HL-60 (cell line): ENCODE data around the gene DHRS7C.

ENCODE experiments used
- GABPA ChIP-seq: IDR thresholded peaks from 2 replicates; pipeline ENCODE4 v1.6.1; 2012; ENCODE audit warnings: low read depth
- POLR2AphosphoS5 ChIP-seq: IDR thresholded peaks from 2 replicates; pipeline ENCODE4 v1.6.1; 2012; ENCODE audit warnings: low read depth
- TF ChIP-seq, protein P1 (sequence below): IDR thresholded peaks from one replicate; pipeline ENCODE4 v1.5.1; 2011; ENCODE audit warnings: low read length, control low read depth, inconsistent platforms; ENCODE audit not compliant: insufficient read depth
- TF ChIP-seq, protein P2 (sequence below): IDR thresholded peaks from 2 replicates; pipeline ENCODE4 v1.6.1; 2012; ENCODE audit warnings: low read depth; ENCODE audit not compliant: insufficient replicate concordance

GRCh38 chr17:9725575-9725974 lies 65.8 kb downstream of the DHRS7C start:
- TF ChIP-seq, protein P1, sequence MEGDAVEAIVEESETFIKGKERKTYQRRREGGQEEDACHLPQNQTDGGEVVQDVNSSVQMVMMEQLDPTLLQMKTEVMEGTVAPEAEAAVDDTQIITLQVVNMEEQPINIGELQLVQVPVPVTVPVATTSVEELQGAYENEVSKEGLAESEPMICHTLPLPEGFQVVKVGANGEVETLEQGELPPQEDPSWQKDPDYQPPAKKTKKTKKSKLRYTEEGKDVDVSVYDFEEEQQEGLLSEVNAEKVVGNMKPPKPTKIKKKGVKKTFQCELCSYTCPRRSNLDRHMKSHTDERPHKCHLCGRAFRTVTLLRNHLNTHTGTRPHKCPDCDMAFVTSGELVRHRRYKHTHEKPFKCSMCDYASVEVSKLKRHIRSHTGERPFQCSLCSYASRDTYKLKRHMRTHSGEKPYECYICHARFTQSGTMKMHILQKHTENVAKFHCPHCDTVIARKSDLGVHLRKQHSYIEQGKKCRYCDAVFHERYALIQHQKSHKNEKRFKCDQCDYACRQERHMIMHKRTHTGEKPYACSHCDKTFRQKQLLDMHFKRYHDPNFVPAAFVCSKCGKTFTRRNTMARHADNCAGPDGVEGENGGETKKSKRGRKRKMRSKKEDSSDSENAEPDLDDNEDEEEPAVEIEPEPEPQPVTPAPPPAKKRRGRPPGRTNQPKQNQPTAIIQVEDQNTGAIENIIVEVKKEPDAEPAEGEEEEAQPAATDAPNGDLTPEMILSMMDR: no peak
- TF ChIP-seq POLR2AphosphoS5: no peak
- TF ChIP-seq, protein P2, sequence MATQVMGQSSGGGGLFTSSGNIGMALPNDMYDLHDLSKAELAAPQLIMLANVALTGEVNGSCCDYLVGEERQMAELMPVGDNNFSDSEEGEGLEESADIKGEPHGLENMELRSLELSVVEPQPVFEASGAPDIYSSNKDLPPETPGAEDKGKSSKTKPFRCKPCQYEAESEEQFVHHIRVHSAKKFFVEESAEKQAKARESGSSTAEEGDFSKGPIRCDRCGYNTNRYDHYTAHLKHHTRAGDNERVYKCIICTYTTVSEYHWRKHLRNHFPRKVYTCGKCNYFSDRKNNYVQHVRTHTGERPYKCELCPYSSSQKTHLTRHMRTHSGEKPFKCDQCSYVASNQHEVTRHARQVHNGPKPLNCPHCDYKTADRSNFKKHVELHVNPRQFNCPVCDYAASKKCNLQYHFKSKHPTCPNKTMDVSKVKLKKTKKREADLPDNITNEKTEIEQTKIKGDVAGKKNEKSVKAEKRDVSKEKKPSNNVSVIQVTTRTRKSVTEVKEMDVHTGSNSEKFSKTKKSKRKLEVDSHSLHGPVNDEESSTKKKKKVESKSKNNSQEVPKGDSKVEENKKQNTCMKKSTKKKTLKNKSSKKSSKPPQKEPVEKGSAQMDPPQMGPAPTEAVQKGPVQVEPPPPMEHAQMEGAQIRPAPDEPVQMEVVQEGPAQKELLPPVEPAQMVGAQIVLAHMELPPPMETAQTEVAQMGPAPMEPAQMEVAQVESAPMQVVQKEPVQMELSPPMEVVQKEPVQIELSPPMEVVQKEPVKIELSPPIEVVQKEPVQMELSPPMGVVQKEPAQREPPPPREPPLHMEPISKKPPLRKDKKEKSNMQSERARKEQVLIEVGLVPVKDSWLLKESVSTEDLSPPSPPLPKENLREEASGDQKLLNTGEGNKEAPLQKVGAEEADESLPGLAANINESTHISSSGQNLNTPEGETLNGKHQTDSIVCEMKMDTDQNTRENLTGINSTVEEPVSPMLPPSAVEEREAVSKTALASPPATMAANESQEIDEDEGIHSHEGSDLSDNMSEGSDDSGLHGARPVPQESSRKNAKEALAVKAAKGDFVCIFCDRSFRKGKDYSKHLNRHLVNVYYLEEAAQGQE: no peak
- TF ChIP-seq GABPA: no peak
